NCI-H187 treated with DMSO at 0.1 percent for 48 hours (cell line): ENCODE data around the gene CGREF1.
"Not testable (repeated sequence)": the region's sequence is repeated elsewhere in the genome, so short reads cannot be mapped to it uniquely, and the experiment has no call there.

Source experiments
- DNase-seq: peaks from one replicate; lab custom pipeline; 2025; lab: John Stamatoyannopoulos, UW

Gene CGREF1

GRCh38 chr2:27087823-27088410 lies 31.0 kb downstream of the CGREF1 start:
- no peak for DNase-seq

GRCh38 chr2:27086724-27087593 lies 32.0 kb downstream of the CGREF1 start, which contains the start of gene KHK:
Gene KHK (plus strand): TSS chr2:27086772. CDS start chr2:27087260, 488 bp downstream.
- DNase-seq: no peak

GRCh38 chr2:27086090-27086723 lies 32.7 kb downstream of the CGREF1 start:
- DNase-seq: peak; percentile 58

- DNase-seq: no peak
Measured at GRCh38 chr2:27085673-27086089, 33.2 kb downstream of the CGREF1 start.

DNA sequence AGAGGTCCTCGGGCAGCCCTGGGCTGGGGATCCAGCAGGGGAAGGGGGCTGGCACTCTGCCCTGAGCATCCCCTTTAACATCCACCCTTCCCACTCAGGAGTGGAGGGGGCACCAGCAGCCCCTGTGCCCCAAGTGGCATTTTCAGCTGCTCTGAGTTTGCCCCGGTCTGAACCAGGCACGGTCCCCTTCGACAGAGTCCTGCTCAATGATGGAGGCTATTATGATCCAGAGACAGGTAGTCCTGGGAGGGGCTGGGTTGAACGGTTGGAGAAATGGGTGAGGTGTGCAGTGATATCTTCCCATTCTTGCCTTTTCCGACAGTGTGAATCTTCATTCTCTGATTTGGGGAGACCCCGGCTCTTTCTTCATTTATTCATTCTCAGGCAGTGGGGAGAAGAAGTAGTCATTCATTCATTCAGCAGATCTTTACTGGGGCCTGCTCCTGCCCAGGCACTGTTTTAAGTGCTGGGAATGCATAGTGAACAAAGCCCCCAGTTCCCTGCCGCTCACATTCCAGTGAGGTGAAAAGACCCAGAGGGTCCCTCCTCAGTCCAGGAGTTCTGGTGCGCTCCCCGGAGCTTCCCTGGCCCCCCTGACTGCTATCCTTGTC lies 33.8 kb downstream of the CGREF1 start:
- no peak for DNase-seq

DNA sequence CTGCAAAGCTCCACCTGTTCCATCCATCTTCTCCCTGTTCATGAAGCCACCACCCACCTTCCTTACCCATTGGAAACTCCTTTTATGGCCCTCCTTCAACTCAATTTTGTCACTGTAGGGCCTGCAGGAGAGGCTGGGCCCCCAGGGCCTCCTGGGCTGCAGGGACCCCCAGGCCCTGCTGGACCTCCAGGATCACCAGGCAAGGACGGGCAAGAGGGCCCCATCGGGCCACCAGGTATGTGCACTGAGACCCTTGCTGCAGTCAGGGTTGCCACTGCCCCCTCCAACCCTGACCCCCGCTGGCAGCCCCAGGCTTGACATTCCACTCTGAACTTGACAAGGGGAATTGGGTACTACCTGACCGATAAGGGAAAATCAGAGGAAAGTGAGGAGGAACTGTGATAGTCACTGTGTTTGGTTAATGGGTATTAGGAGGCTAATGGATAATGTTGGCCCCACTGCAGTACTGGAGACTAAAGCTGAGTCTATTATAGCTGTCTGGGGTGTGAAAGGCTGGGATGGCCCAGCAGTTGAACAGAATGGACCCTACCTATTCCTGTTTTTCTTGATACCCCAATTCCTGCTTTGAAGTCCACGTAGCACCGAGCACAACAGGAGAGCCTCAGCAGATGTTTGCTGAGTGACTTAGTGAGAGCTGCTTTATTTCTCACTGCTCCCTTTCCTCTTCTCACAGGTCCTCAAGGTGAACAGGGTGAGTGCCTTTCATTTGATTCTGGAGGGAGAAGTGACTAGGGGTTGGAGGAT lies 34.4 kb downstream of the CGREF1 start:
- DNase-seq: no peak

DNA sequence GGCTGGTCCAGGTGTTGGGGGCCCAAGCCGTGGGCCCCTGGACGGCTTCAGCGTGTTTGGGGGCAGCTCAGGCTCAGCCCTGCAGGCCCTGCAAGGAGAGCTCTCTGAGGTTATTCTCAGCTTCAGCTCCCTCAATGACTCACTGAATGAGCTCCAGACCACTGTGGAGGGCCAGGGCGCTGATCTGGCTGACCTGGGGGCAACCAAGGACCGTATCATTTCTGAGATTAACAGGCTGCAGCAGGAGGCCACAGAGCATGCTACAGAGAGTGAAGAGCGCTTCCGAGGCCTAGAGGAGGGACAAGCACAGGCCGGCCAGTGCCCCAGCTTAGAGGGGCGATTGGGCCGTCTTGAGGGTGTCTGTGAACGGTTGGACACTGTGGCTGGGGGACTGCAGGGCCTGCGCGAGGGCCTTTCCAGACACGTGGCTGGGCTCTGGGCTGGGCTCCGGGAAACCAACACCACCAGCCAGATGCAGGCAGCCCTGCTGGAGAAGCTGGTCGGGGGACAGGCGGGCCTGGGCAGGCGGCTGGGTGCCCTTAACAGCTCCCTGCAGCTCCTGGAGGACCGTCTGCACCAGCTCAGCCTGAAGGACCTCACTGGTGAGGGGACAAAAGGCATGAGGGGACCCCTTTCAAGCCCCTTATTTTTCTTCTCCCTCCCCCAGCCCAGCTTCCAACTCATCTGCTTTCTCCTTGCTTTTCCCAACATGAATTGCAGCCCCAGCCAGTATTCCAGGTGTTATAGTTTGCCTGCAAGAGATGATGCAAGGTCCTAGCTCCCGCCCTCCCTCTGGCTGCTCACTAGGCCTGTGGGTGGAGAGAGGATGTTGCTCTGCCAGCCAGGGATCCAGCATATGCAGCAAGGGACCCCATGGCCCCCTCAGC lies 35.3 kb downstream of the CGREF1 start:
- DNase-seq: no peak

DNA sequence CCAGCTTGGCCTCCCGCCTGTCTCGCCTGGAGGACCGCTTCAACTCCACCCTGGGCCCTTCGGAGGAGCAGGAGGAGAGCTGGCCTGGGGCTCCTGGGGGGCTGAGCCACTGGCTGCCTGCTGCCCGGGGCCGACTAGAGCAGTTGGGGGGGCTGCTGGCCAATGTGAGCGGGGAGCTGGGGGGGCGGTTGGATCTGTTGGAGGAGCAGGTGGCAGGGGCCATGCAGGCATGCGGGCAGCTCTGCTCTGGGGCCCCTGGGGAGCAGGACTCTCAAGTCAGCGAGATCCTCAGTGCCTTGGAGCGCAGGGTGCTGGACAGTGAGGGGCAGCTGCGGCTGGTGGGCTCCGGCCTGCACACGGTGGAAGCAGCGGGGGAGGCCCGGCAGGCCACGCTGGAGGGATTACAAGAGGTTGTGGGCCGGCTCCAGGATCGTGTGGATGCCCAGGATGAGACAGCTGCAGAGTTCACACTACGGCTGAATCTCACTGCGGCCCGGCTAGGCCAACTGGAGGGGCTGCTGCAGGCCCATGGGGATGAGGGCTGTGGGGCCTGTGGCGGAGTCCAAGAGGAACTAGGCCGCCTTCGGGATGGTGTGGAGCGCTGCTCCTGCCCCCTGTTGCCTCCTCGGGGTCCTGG lies 36.0 kb downstream of the CGREF1 start:
- no peak for DNase-seq

GRCh38 chr2:27081984-27082772 lies 36.8 kb downstream of the CGREF1 start:
- no peak for DNase-seq

GRCh38 chr2:27080603-27080936 lies 38.4 kb downstream of the CGREF1 start:
- DNase-seq: no peak

- DNase-seq: no peak
Measured at GRCh38 chr2:27080140-27080469, 38.8 kb downstream of the CGREF1 start.

DNA sequence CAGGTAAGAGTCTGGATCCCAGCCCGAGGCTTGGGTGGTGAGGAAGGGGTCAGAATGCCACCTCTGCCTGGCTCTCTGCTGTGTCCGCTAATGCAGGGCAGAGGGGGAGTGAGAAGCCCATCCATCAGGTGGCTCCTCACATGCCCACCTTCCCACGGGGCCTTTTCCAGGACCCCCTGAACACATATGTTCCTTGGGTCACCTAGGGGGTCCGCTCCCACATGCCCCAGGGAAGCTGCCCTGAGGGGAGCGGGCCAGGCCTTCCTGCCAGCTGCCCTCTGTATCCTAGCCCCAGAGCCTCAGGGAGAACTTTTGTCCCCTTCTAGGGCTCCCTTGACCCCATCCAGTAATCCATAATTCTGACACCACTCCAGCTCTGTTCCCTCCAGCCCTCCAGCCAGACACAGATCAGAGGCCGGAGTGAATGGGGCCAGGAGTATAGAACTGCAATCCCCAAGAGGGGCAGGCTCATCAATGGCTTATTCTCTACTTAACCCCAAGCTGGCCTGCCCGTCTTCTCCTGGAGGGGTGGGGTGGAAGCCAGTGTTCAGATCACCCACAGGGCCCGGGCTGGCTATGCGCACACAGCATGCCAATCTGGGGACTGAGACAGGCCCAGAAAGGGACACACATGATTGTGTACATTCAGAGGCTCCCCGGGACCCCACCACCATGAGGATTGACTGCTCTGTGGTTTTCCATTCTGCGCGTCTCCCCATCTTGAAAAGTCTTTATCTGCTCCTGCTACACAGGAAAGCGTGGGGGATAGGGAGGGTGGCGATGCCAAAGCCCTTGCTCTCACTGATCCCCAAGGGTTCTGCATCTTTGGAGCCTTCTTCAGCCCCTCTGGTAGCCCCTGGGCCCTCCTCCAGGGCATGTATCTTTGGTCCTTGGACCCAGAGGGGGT lies 39.4 kb downstream of the CGREF1 start:
- no peak for DNase-seq

GRCh38 chr2:27078267-27079194 lies 40.4 kb downstream of the CGREF1 start, which contains the start of gene EMILIN1:
Gene EMILIN1 (plus strand): TSS chr2:27078615. CDS start chr2:27079066, 451 bp downstream.
- no peak for DNase-seq

DNA sequence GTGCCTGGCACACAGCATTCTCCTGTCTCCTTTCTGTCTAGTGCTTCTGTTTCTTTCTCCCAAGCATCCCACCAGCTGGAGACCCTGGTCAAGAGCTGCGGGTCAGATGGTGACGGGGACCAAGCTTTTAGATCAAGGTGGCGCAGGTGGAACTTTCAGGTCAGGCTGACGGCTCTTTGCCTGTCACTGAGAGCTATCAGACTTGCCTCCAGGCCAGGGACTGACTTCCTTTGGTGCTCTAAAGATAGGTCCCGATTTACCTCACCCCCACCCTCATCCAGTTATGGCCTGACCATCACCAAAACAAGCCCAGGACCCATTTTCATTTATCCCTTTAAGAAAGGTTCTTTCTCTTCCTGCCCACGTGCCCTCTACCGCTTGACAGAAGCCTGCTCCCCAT lies 41.7 kb downstream of the CGREF1 start:
- DNase-seq: no peak

DNA sequence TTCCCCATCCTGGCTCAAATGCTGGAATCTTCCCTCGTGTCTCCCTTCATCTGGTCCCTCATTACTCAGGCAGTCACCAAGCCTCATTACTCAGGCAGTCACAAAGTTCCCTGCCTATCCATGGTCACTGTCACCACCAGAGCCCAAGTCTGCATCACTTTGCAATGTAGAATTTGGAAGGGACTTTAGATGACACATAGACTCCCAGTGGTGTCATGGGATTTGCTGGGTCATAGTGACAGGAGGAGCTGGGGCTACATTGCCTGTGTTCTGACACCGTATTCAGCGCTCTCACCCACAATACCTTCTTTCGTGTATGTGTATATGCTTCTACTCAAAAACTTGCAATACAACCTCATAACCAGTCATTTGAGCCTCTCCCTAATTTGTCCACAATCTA lies 42.6 kb downstream of the CGREF1 start:
- DNase-seq: no peak

GRCh38 chr2:27075566-27075871 lies 43.4 kb downstream of the CGREF1 start:
- not testable (repeated sequence) for DNase-seq

- no peak for DNase-seq
Measured at GRCh38 chr2:27074738-27075565, 44.0 kb downstream of the CGREF1 start.
